Caco-2 (cell line): Measurements from ENCODE around the gene AOX1. TPM values are rescaled to one million over a fixed set of nuclear protein-coding genes. Genes with fewer than 3 reads are reported as not detected.

Source experiments
- BruUV-seq: library from RNA; stranded (reverse); fragments of 400-500 nt; replicated peaks from 2 replicates; lab custom pipeline; 2021; lab: Mats Ljungman, UMichigan
- CTCF ChIA-PET: fragments of 300-600 bp; sonication (Branson Sonifier 250); formaldehyde crosslinking; loops from one replicate; lab custom pipeline; 2022; ENCODE audit warnings: antibody characterized with exemption; lab: Charles Lee
- POLR2A ChIA-PET: fragments of 300-600 bp; sonication (Branson Sonifier 250); formaldehyde crosslinking; loops from one replicate; lab custom pipeline; 2022; ENCODE audit warnings: antibody characterized with exemption; lab: Charles Lee
- DNase-seq, 2 experiments: peaks; one replicate each; pipeline versions ENCODE4 v3.0.0 to v3.0.0-alpha.2; 2020 to 2022
- H3K27me3 ChIP-seq: replicated peaks from 2 replicates; pipeline ENCODE4 v1.6.0; 2011; ENCODE audit warnings: low read length; ENCODE audit not compliant: control insufficient read depth, insufficient read depth
- H3K36me3 ChIP-seq: 2 replicates; pipeline ENCODE4 v1.5.1; 2011; ENCODE audit warnings: low read length; ENCODE audit not compliant: control insufficient read depth, insufficient read depth
- H3K4me1 ChIP-seq: fragments of 250-450 bp; sonication (Bioruptor Pico); 2 replicates; pipeline ENCODE4 v1.5.1; 2020; ENCODE audit warnings: mild to moderate bottlenecking
- H3K4me3 ChIP-seq: 2 replicates; pipeline ENCODE4 v1.5.1; 2011; ENCODE audit warnings: low read depth, mild to moderate bottlenecking, control low read depth, low read length
- H3K9me3 ChIP-seq: fragments of 250-450 bp; sonication (Bioruptor Pico); 2 replicates; pipeline ENCODE4 v1.5.1; 2020; ENCODE audit warnings: mild to moderate bottlenecking, moderate library complexity
- H3K27ac Mint-ChIP-seq: one replicate; pipeline ENCODE4 v1.8.0; 2022; ENCODE audit warnings: mixed read lengths; ENCODE audit not compliant: unreplicated experiment
- H3K27me3 Mint-ChIP-seq: one replicate; pipeline ENCODE4 v1.8.0; 2022; ENCODE audit warnings: mixed read lengths; ENCODE audit not compliant: insufficient read depth, unreplicated experiment
- H3K36me3 Mint-ChIP-seq: one replicate; pipeline ENCODE4 v1.8.0; 2022; ENCODE audit warnings: mild to moderate bottlenecking, mixed read lengths; ENCODE audit not compliant: insufficient read depth, unreplicated experiment
- H3K4me1 Mint-ChIP-seq: one replicate; pipeline ENCODE4 v1.8.0; 2022; ENCODE audit warnings: low read depth, mixed read lengths; ENCODE audit not compliant: unreplicated experiment
- H3K4me3 Mint-ChIP-seq: one replicate; pipeline ENCODE4 v1.8.0; 2022; ENCODE audit warnings: mild to moderate bottlenecking, moderate library complexity, mixed read lengths; ENCODE audit not compliant: unreplicated experiment
- H3K9me3 Mint-ChIP-seq: one replicate; pipeline ENCODE4 v1.8.0; 2022; ENCODE audit warnings: mixed read lengths; ENCODE audit not compliant: unreplicated experiment
- CTCF ChIP-seq, 2 experiments: fragments of 200-600 bp in 1 of 2; IDR thresholded peaks; 1 replicate in 1 of 2; 2 replicates in 1 of 2; pipeline versions ENCODE4 v1.5.1 to v1.8.0; 2011 to 2022; ENCODE audit warnings: antibody characterized with exemption in 1 of 2, control low read depth in 1 of 2, inconsistent platforms in 1 of 2, low read depth in 1 of 2, low read length in 1 of 2, mild to moderate bottlenecking in 1 of 2, moderate library complexity in 1 of 2; ENCODE audit not compliant: insufficient read depth in 1 of 2, severe bottlenecking in 1 of 2, unreplicated experiment in 1 of 2
- intact Hi-C: fragments of 100-400 bp; cut with micrococcal nuclease; formaldehyde crosslinking; loops from one replicate; pipeline ENCODE4 v1.10.0; 2022; ENCODE audit not compliant: unreplicated experiment
- total RNA-seq: library from RNA; stranded (reverse); gene quantifications from 2 replicates; pipeline ENCODE4 v1.2.3, GENCODE V29; 2022

AOX1 gene
- total RNA-seq, 1 experiment from 2014 or later = 0.79 TPM

GRCh38 chr2:200586644-200586975 is 796 bp downstream of the AOX1 start:
- intact Hi-C loops = no loop called here
- Histone ChIP-seq H3K36me3 (no peaks in the 10 kb centered on the region), H3K9me3 (no peaks in the 10 kb centered on the region), H3K27me3 (no peaks in the 10 kb centered on the region), H3K4me3 (no peak overlapping the region), H3K4me1 (peaks cover 6% of the 10 kb centered on the region; the same call in 1 of the 2 replicates)
- ChIA-PET CTCF (interaction anchor here (0.7 kb wide), 2 partner anchors 101 to 334 kb away, joined by 3 read pairs; no protein-coding TSS in a partner anchor), POLR2A (no interaction called here)
- Mint-ChIP-seq H3K27me3 (no peaks in the 10 kb centered on the region), H3K36me3 (no peaks in the 10 kb centered on the region), H3K27ac (no peak overlapping the region), H3K4me1 (peaks cover 5% of the 10 kb centered on the region), H3K4me3 (no peak overlapping the region), H3K9me3 (no peaks in the 10 kb centered on the region)
- no TSS peak for BruUV-seq
- DNase-seq = no peak
- no peak for TF ChIP-seq CTCF (IDR thresholded peaks at IDR 0.05; ENCODE audit: insufficient read depth in 1 of 2, low read depth in 1 of 2, low read length in 1 of 2, severe bottlenecking in 1 of 2, unreplicated experiment in 1 of 2)

GRCh38 chr2:200587007-200587616 is 1.3 kb downstream of the AOX1 start:
- intact Hi-C loops = no loop called here
- H3K9me3 ChIP-seq = no peaks in the 10 kb centered on the region
- Mint-ChIP-seq H3K4me1 (peaks cover 5% of the 10 kb centered on the region), H3K4me3 (no peak overlapping the region), H3K36me3 (no peaks in the 10 kb centered on the region), H3K9me3 (no peaks in the 10 kb centered on the region), H3K27me3 (no peaks in the 10 kb centered on the region), H3K27ac (no peak overlapping the region)
- no peak for DNase-seq
- no peak for TF ChIP-seq CTCF (IDR thresholded peaks at IDR 0.05; ENCODE audit: insufficient read depth in 1 of 2, low read depth in 1 of 2, low read length in 1 of 2, severe bottlenecking in 1 of 2, unreplicated experiment in 1 of 2)
- ChIA-PET POLR2A (no interaction called here), CTCF (interaction anchor here (0.7 kb wide), 2 partner anchors 101 to 334 kb away, joined by 3 read pairs; no protein-coding TSS in a partner anchor)
- BruUV-seq = no TSS peak
- H3K4me1 ChIP-seq = peaks cover 3% of the 10 kb centered on the region; the same call in 1 of the 2 replicates
- no peak overlapping the region for H3K4me3 ChIP-seq
- H3K36me3 ChIP-seq = no peaks in the 10 kb centered on the region
- H3K27me3 ChIP-seq = no peaks in the 10 kb centered on the region

GRCh38 chr2:200588076-200588678 is 2.4 kb downstream of the AOX1 start:
- Histone ChIP-seq H3K4me1 (0 out of 2 replicates have a peak, but pooled peaks cover 4% of the 10 kb centered on the region), H3K9me3 (no peaks in the 10 kb centered on the region), H3K4me3 (no peak overlapping the region), H3K36me3 (no peaks in the 10 kb centered on the region), H3K27me3 (no peaks in the 10 kb centered on the region)
- TF ChIP-seq CTCF (IDR thresholded peaks at IDR 0.05; ENCODE audit: insufficient read depth in 1 of 2, low read depth in 1 of 2, low read length in 1 of 2, severe bottlenecking in 1 of 2, unreplicated experiment in 1 of 2) = no peak
- Mint-ChIP-seq H3K27ac (no peak overlapping the region), H3K4me1 (peaks cover 12% of the 10 kb centered on the region), H3K4me3 (no peak overlapping the region), H3K9me3 (no peaks in the 10 kb centered on the region), H3K27me3 (no peaks in the 10 kb centered on the region), H3K36me3 (no peaks in the 10 kb centered on the region)
- DNase-seq = no peak
- CTCF ChIA-PET = no interaction called here
- BruUV-seq = no TSS peak
- POLR2A ChIA-PET = no interaction called here
- intact Hi-C loops = no loop called here
